ENCODE results near the gene MRPS11.

- TF ChIP-seq HDAC6 (IDR thresholded peaks at IDR 0.05; ENCODE audit: low read depth, low read length) (no peak), KDM1A (IDR thresholded peaks at IDR 0.05; ENCODE audit: borderline replicate concordance, low read length) (no peak)
- TF ChIP-seq, protein P1, sequence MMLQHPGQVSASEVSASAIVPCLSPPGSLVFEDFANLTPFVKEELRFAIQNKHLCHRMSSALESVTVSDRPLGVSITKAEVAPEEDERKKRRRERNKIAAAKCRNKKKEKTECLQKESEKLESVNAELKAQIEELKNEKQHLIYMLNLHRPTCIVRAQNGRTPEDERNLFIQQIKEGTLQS (IDR thresholded peaks at IDR 0.05; ENCODE audit: insufficient read depth, low read depth, low read length), result no peak
- TF ChIP-seq, protein P2, sequence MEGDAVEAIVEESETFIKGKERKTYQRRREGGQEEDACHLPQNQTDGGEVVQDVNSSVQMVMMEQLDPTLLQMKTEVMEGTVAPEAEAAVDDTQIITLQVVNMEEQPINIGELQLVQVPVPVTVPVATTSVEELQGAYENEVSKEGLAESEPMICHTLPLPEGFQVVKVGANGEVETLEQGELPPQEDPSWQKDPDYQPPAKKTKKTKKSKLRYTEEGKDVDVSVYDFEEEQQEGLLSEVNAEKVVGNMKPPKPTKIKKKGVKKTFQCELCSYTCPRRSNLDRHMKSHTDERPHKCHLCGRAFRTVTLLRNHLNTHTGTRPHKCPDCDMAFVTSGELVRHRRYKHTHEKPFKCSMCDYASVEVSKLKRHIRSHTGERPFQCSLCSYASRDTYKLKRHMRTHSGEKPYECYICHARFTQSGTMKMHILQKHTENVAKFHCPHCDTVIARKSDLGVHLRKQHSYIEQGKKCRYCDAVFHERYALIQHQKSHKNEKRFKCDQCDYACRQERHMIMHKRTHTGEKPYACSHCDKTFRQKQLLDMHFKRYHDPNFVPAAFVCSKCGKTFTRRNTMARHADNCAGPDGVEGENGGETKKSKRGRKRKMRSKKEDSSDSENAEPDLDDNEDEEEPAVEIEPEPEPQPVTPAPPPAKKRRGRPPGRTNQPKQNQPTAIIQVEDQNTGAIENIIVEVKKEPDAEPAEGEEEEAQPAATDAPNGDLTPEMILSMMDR (IDR thresholded peaks at IDR 0.05; ENCODE audit: control extremely low read depth in 1 of 3, insufficient read depth in 1 of 3, low read depth in 1 of 3, low read length in 3 of 3), result no peak
Observed at GRCh38 chr15:88453651-88454050, 13.9 kb upstream of the MRPS11 start.

Data from H1 (cell line).